Spleen (tissue), 11 donors: ENCODE measurements around the gene ADD2. TPM values are rescaled to one million over a fixed set of nuclear protein-coding genes. Genes with fewer than 3 reads are reported as not detected.

Experiments
- DNase-seq: peaks from one replicate; pipeline ENCODE4 v3.0.0-alpha.2; 2020
- H3K27ac ChIP-seq, 8 donors: fragments of 200-600 bp; sonication (generic) in 7 of 8; 1 replicate in 4 of 8; 2 replicates in 4 of 8; pipeline versions ENCODE4 v1.5.0 to v1.8.0; 2016 to 2021; ENCODE audit warnings: inconsistent platforms in 4 of 8, mild to moderate bottlenecking in 4 of 8, moderate library complexity in 1 of 8
- H3K27me3 ChIP-seq, 7 donors: fragments of 200-600 bp; sonication (generic) in 6 of 7; replicated peaks in 1 of 7; 1 replicate in 4 of 7; 2 replicates in 3 of 7; pipeline versions ENCODE4 v1.5.0 to v1.8.0; 2016 to 2021; ENCODE audit warnings: inconsistent platforms in 3 of 7, mild to moderate bottlenecking in 1 of 7
- H3K36me3 ChIP-seq, 6 donors: fragments of 200-600 bp; sonication (generic) in 5 of 6; 1 replicate in 4 of 6; 2 replicates in 2 of 6; pipeline versions ENCODE4 v1.5.0 to v1.8.0; 2016 to 2021; ENCODE audit warnings: inconsistent platforms in 2 of 6
- H3K4me1 ChIP-seq, 6 donors: fragments of 200-600 bp; sonication (generic) in 5 of 6; 1 replicate in 3 of 6; 2 replicates in 3 of 6; pipeline versions ENCODE4 v1.5.0 to v1.8.0; 2016 to 2021; ENCODE audit warnings: inconsistent platforms in 3 of 6
- H3K4me3 ChIP-seq, 8 donors: fragments of 200-600 bp; sonication (generic) in 7 of 8; 1 replicate in 4 of 8; 2 replicates in 4 of 8; pipeline versions ENCODE4 v1.5.0 to v1.8.0; 2016 to 2021; ENCODE audit warnings: inconsistent platforms in 4 of 8, mild to moderate bottlenecking in 4 of 8, moderate library complexity in 2 of 8
- H3K9me3 ChIP-seq, 8 donors: fragments of 200-600 bp; sonication (generic) in 7 of 8; 1 replicate in 4 of 8; 2 replicates in 4 of 8; pipeline versions ENCODE4 v1.5.0 to v1.8.0; 2016 to 2021; ENCODE audit warnings: inconsistent platforms in 4 of 8
- POLR2A ChIP-seq, 3 donors: fragments of 450-650 bp; IDR thresholded peaks; one replicate each; pipeline ENCODE4 v1.5.1; 2017; ENCODE audit warnings: antibody characterized with exemption in 3 of 3, mild to moderate bottlenecking in 1 of 3
- POLR2AphosphoS5 ChIP-seq, 3 donors: sonication (generic); formaldehyde crosslinking; IDR thresholded peaks; one replicate each; pipeline ENCODE4 v1.5.1; 2017; ENCODE audit warnings: antibody characterized with exemption in 3 of 3
- WGBS, 5 donors: extraction: QIAGEN DNeasy Blood & Tissue Kit in 3 of 5; methylation state at CpG; one replicate each; pipeline versions ENCODE4 v1.1.5 to v1.1.7; 2013 to 2018; 5-methylcytosine and 5-hydroxymethylcytosine counted together
- intact Hi-C: fragments of 100-400 bp; cut with DNase I; formaldehyde crosslinking; loops from one replicate; pipeline ENCODE4 v1.15.0; 2023; ENCODE audit warnings: low total_unique reads
- polyA plus RNA-seq, 3 donors: library from polyadenylated mRNA; stranded (reverse); fragments of 200-250 nt; gene quantifications; one replicate each; pipeline ENCODE4 v1.2.1, GENCODE V29; 2013
- total RNA-seq, 7 donors: library from RNA; depleted of rRNA in 3 of 7; stranded (reverse); fragments of >200 nt in 3 of 7; fragmentation: NEBNext Ultra II Directional in 4 of 7; extraction: Animal tissue kit (Norgen Biotek cat#: 25700) in 4 of 7; gene quantifications; one replicate each; pipeline versions ENCODE4 v1.1.0 to v1.2.1, GENCODE V29; 2016 to 2021
- TF ChIP-seq, protein P1 (sequence below), 11 experiments: fragments of 200-600 bp in 7 of 11; fragments of 450-650 bp in 4 of 11; sonication (generic) in 4 of 11; IDR thresholded peaks in 8 of 11; conservative IDR thresholded peaks in 3 of 11; 1 replicate in 7 of 11; 2 replicates in 4 of 11; pipeline versions ENCODE4 v1.4.0 to v1.8.0; 2016 to 2021; ENCODE audit warnings: antibody characterized with exemption in 11 of 11, inconsistent platforms in 4 of 11, mild to moderate bottlenecking in 1 of 11
- donor health status: healthy with polysubstance abuse.
- donor health status: DM: no; HTN: no; CAD: no; lungs with moderate emphysema.
- donor health status: DM: no; HTN: no; CAD: no.
- donor health status: Bipolar disorder and iron deficiency.
- donor health status: healthy.
- donor health status: DM: no; HTN: no; CAD: no.
- donor health status: DM: yes; HTN: yes; CAD: no.

ADD2 gene
- total and polyA plus RNA-seq, 10 donors = 0.47 to 7.1 (median 3.8) TPM

DNA sequence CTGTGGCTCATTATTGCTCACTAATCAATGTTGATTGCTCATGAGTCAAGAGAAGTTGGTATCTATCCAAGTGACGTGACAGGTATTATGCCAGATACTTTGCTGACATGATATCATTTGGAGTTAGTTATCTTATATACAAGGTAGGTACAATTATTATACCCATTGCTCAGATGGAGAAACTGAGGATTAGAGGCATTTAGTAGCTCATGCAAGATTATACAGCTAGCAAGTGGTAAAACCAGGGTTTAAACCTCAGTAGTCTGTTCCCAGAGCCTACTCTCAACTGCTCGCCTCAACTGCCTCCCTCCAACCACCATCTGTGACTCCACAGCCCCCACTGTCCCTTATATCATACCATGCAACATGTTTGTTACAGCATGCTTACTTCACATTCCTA is 16.3 kb upstream of the ADD2 start:
- H3K27me3 ChIP-seq = peaks cover 0 to 57% (median 12%) of the 10 kb centered on the region in 7 donors
- no peak for DNase-seq
- TF ChIP-seq, protein P1, sequence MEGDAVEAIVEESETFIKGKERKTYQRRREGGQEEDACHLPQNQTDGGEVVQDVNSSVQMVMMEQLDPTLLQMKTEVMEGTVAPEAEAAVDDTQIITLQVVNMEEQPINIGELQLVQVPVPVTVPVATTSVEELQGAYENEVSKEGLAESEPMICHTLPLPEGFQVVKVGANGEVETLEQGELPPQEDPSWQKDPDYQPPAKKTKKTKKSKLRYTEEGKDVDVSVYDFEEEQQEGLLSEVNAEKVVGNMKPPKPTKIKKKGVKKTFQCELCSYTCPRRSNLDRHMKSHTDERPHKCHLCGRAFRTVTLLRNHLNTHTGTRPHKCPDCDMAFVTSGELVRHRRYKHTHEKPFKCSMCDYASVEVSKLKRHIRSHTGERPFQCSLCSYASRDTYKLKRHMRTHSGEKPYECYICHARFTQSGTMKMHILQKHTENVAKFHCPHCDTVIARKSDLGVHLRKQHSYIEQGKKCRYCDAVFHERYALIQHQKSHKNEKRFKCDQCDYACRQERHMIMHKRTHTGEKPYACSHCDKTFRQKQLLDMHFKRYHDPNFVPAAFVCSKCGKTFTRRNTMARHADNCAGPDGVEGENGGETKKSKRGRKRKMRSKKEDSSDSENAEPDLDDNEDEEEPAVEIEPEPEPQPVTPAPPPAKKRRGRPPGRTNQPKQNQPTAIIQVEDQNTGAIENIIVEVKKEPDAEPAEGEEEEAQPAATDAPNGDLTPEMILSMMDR (IDR thresholded peaks at IDR 0.05 in 8 of 11, conservative IDR thresholded peaks at IDR 0.05 in 3 of 11) = no peak
- TF ChIP-seq POLR2A (IDR thresholded peaks at IDR 0.05) = no peak
- 85 to 99% (median 91%) methylated on average over 2 of the region's 2 CpGs for WGBS, 5 donors
- intact Hi-C loops = no loop called here
- no peaks in the 10 kb centered on the region for H3K9me3 ChIP-seq
- peaks cover 0 to 3% (median 1%) of the 10 kb centered on the region in 6 donors for H3K4me1 ChIP-seq
- H3K4me3 ChIP-seq = no peak overlapping the region
- H3K27ac ChIP-seq = no peak overlapping the region
- no peaks in the 10 kb centered on the region for H3K36me3 ChIP-seq

DNA sequence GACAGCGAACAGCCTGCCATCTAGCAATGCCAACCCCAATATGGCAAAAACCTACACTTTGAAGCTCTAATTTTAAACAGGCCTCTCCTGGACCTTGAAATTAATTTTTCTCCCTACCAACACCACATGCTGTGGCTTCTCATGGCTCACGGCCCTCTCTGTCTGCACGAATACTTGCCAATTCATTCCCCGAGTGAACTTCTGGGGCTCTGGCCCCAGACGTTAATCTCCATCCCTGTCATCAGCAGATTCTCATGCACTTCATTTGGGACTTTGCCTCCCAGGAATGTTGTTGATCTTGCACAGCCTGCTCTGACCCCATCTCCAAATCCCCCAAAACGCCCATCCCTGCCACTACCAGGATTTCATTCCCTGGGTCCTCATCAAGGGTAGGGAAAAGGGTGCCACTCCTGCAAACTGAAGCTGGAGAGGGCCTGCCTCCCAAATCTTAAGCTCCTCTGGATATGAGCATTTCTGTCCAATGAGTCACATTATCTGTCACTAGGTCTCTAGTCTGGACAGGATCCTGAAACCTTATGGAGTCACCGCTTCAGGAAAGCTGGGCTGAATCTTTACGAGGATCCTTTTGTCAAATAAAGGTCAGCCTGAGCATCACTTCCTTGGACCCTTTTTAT is 12.0 kb upstream of the ADD2 start:
- peaks cover 0 to 38% (median 3%) of the 10 kb centered on the region in 7 donors for H3K27me3 ChIP-seq
- H3K36me3 ChIP-seq = no peaks in the 10 kb centered on the region
- 71 to 85% (median 83%) methylated on average over 8 of the region's 8 CpGs for WGBS, 5 donors
- no peaks in the 10 kb centered on the region for H3K4me1 ChIP-seq
- no peaks in the 10 kb centered on the region for H3K9me3 ChIP-seq
- no peak overlapping the region for H3K27ac ChIP-seq
- no peak overlapping the region for H3K4me3 ChIP-seq
- intact Hi-C loops = no loop called here
- TF ChIP-seq, protein P1 (IDR thresholded peaks at IDR 0.05 in 8 of 11, conservative IDR thresholded peaks at IDR 0.05 in 3 of 11) = no peak
- TF ChIP-seq POLR2AphosphoS5 (IDR thresholded peaks at IDR 0.05) = no peak
- no peak for DNase-seq

DNA sequence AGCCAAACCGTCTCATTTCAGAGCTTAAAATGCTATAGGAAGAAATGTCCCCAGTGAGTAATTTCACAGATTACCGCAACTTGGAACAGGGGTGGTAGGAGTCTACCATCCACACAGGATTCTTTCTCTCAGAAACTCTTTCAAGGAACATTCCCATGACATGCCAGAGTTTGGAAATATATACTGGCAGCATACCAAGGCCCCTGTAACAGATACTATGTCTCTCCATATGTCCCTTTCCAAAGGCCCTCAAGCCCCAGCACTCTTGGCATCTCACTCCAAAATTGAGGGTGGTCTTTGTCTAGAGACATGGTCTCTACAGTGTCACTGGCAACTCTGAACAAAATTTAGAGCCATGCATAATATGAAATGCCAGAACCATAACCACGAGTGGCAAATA is 11.5 kb upstream of the ADD2 start:
- H3K9me3 ChIP-seq = no peaks in the 10 kb centered on the region
- no peaks in the 10 kb centered on the region for H3K36me3 ChIP-seq
- H3K4me3 ChIP-seq = no peak overlapping the region
- no peak for DNase-seq
- WGBS, 5 donors = 62 to 78% (median 71%) methylated on average over 3 of the region's 3 CpGs
- H3K27me3 ChIP-seq = peaks cover 0 to 43% (median 3%) of the 10 kb centered on the region in 7 donors
- no peaks in the 10 kb centered on the region for H3K4me1 ChIP-seq
- TF ChIP-seq, protein P1 (IDR thresholded peaks at IDR 0.05 in 8 of 11, conservative IDR thresholded peaks at IDR 0.05 in 3 of 11) = no peak
- TF ChIP-seq POLR2AphosphoS5 (IDR thresholded peaks at IDR 0.05) (no peak), POLR2A (IDR thresholded peaks at IDR 0.05) (no peak)
- intact Hi-C loops = no loop called here
- H3K27ac ChIP-seq = no peak overlapping the region

DNA sequence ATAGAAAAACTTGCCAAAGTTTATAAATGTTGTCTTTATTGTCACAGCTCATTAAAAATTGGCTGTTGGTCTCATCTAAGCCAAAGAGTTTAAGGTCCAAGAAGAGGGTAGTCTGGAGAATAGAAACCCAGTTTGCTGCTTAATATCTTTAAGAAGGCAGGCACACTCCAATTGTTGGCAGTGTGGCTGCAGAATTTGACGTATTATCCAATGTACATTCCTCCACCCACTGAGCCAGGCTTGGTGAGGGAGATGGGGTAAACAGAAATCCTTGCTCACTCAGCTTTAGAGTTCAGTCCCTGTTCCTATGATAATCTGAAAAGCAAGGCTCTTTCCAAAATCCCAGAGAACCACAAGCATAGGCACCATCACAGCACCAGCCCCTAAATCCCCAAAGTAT is 10.7 kb upstream of the ADD2 start:
- WGBS, 5 donors = 69 to 82% (median 72%) methylated on average over 1 of the region's 1 CpG
- Histone ChIP-seq H3K9me3 (peaks cover 0 to 6% (median 0%) of the 10 kb centered on the region in 8 donors), H3K27ac (no peak overlapping the region), H3K4me1 (no peaks in the 10 kb centered on the region), H3K27me3 (peaks cover 0 to 43% (median 3%) of the 10 kb centered on the region in 7 donors), H3K36me3 (no peaks in the 10 kb centered on the region), H3K4me3 (no peak overlapping the region)
- intact Hi-C loops = no loop called here
- no peak for TF ChIP-seq POLR2A (IDR thresholded peaks at IDR 0.05)
- TF ChIP-seq, protein P1 (IDR thresholded peaks at IDR 0.05 in 8 of 11, conservative IDR thresholded peaks at IDR 0.05 in 3 of 11) = no peak
- no peak for TF ChIP-seq POLR2AphosphoS5 (IDR thresholded peaks at IDR 0.05)
- no peak for DNase-seq
